Omental fat pad (tissue), 4 donors: ENCODE results near the gene CEACAM18. TPM values are rescaled to one million over a fixed set of nuclear protein-coding genes. Genes with fewer than 3 reads are reported as not detected.

ENCODE experiments used
- ATAC-seq: fragments of 150-250 bp; one replicate; pipeline ENCODE4 v1.9.1; 2016; ENCODE audit warnings: mild to moderate bottlenecking, moderate library complexity; ENCODE audit not compliant: low FRiP score
- DNase-seq: peaks from one replicate; pipeline ENCODE4 v3.0.0-alpha.2; 2019; ENCODE audit warnings: low spot score
- CTCF ChIP-seq, 3 donors: fragments of 450-650 bp; IDR thresholded peaks; one replicate each; pipeline ENCODE4 v1.5.1; 2016 to 2017; ENCODE audit warnings: antibody characterized with exemption in 3 of 3, mild to moderate bottlenecking in 3 of 3, moderate library complexity in 2 of 3
- small RNA-seq: library from RNA; depleted of rRNA; stranded (forward); fragments of <200 nt; gene quantifications from one replicate; pipeline ENCODE3, GENCODE V24; 2016
- total RNA-seq, 4 donors: library from RNA; depleted of rRNA; stranded (reverse); fragments of >200 nt; gene quantifications; one replicate each; pipeline ENCODE4 v1.1.0, GENCODE V29; 2016

The CEACAM18 gene
- total RNA-seq, 4 donors from 2014 or later: not detected

DNA sequence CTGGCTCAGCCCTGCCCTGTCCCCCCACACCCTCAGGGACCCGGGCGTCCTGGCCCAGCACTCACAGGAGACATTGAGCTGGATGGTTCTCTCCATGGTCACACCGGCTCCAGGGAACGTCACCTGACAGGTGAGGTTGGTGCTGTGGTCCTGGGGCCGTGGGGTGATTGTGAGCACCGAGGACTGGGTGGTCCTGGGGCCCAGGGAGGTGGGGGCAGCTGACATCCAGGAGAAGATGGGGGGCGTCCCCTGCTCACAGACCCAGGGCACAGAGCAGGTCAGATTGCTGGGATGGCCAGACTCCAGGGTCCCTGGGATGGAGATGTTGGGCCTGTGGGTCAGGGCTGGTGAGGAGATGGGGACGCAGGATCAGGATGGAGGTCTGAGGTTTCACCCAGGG lies 52.3 kb downstream of the CEACAM18 start:
- TF ChIP-seq CTCF (IDR thresholded peaks at IDR 0.05): no peak
- no peak for ATAC-seq
- no peak for DNase-seq

DNA sequence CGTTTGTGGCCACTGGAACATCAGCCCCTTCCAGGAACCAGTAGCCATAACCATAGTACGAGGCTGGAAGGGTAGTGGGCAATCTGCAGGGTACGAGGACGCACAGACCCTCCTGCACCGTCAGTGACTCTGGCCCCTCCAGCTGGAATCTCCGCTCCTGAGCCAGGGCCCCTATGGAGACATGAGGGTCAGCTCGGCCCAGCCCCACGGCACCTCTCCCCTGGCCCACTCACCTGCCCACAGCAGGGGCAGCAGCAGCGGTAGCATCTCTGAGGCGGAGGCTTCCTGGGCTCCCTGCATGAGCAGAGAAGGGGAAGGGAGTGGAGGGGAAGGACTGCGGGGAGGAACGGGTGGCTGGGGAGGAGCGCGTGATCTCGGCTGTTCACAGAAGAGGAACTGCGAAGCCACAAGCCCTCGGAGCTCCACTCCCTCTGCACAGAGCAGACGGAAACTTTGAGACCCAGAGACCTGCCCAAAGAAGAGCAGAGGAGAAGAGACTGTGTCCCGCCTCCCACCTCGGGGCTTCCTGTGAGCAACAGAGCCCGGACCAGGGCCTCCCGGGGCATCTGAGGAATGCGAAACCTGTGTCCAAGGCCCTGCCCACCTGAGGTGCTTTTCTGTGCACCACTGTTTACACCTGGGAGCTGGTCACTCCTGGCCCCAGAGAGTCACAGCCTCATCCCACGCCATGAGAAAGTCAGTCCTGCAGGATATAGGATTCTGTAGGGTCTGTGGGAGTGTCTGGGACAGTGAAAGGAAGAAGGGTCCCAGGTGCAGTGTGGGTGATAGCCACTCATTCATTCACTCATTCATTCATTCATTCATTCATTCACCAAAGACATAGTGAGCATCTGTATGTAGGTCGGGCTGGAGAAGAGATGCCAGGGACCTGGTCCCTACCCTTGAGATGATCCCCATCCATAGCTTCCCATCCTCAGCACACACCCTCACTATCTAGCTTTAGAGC lies 53.3 kb downstream of the CEACAM18 start, which contains the start of gene SIGLEC6:
SIGLEC6 (minus strand) TSS at position 322 of the 967 bp plus-strand sequence; CDS start at position 300, 22 bp downstream.
- ATAC-seq: no peak
- no peak for DNase-seq

GRCh38 chr19:51535535-51535934 lies 57.2 kb downstream of the CEACAM18 start:
- TF ChIP-seq CTCF (IDR thresholded peaks at IDR 0.05): no peak
- DNase-seq: no peak
- ATAC-seq: no peak

More for the DNA sequence above, 53.3 kb downstream of the CEACAM18 start, which contains the start of gene SIGLEC6:
- TF ChIP-seq CTCF (IDR thresholded peaks at IDR 0.05): no peak

- ATAC-seq: no peak
- TF ChIP-seq CTCF (IDR thresholded peaks at IDR 0.05): no peak
- DNase-seq: no peak
Measured at GRCh38 chr19:51539821-51540366, 61.6 kb downstream of the CEACAM18 start.

Small RNAs within 50 kb of the gene (small RNA-seq; reads per million reads assigned to genes)
- gene AC020914.3 (not detected), gene AC020914.5 (not detected)

Other genes with a start within 250 kb of the CEACAM18 start
- not detected for gene SIGLECL1, start 227.5 kb upstream of the CEACAM18 start, total RNA-seq
- 1 to 10 TPM in 3 of 4 donors, not detected in 1; 1.4 to 2.9 (median 1.7) TPM for gene IGLON5, start 166.9 kb upstream of the CEACAM18 start, total RNA-seq
- gene VSIG10L, start 136.4 kb upstream of the CEACAM18 start, total RNA-seq: 1 to 10 TPM in 2 of 4 donors, under 1 TPM in 2; 0.47 to 1.0 (median 0.98) TPM
- gene ETFB, start 112.2 kb upstream of the CEACAM18 start, total RNA-seq: 100 to 1,000 TPM; 136 to 251 (median 166) TPM
- not detected for gene CLDND2, start 109.5 kb upstream of the CEACAM18 start, total RNA-seq
- 1 to 10 TPM in 2 of 4 donors, under 1 TPM in 1, not detected in 1; 0.56 to 4.0 (median 2.6) TPM for gene NKG7, start 105.9 kb upstream of the CEACAM18 start, total RNA-seq
- gene LIM2, start 90.6 kb upstream of the CEACAM18 start, total RNA-seq: not detected
- not detected for gene C19orf84, start 87.9 kb upstream of the CEACAM18 start, total RNA-seq
- gene SIGLEC10, start 60.9 kb upstream of the CEACAM18 start, total RNA-seq: 1 to 10 TPM; 1.1 to 3.9 (median 2.8) TPM
- 1 to 10 TPM in 1 of 4 donors, under 1 TPM in 1, not detected in 2; 0.46 to 1.4 TPM for gene SIGLEC8, start 20.1 kb upstream of the CEACAM18 start, total RNA-seq
- 1 to 10 TPM in 2 of 4 donors, not detected in 2; 1.1 TPM for gene SIGLEC12, start 23.3 kb downstream of the CEACAM18 start, total RNA-seq
- 1 to 10 TPM in 2 of 4 donors, under 1 TPM in 2; 0.38 to 1.4 (median 1.1) TPM for gene SIGLEC6, start 53.1 kb downstream of the CEACAM18 start, total RNA-seq
- gene ZNF175, start 92.7 kb downstream of the CEACAM18 start, total RNA-seq: 10 to 100 TPM in 1 of 4 donors, 1 to 10 TPM in 3; 2.2 to 11.5 (median 6.0) TPM
- gene SIGLEC5, start 151.9 kb downstream of the CEACAM18 start, total RNA-seq: under 1 TPM in 1 of 4 donors, not detected in 3; 0.19 TPM
- 10 to 100 TPM in 2 of 4 donors, 1 to 10 TPM in 1, not detected in 1; 1.9 to 12.6 (median 12.2) TPM for gene SIGLEC14, start 168.3 kb downstream of the CEACAM18 start, total RNA-seq
- gene SPACA6, start 214.8 kb downstream of the CEACAM18 start, total RNA-seq: 10 to 100 TPM in 3 of 4 donors, 1 to 10 TPM in 1; 6.2 to 14.2 (median 11.4) TPM
- gene HAS1, start 245.5 kb downstream of the CEACAM18 start, total RNA-seq: 100 to 1,000 TPM in 2 of 4 donors, 10 to 100 TPM in 1, 1 to 10 TPM in 1; 1.1 to 534 (median 190) TPM